Muscle of arm (tissue), 12 donors: ENCODE data around the gene WAS. TPM values are rescaled to one million over a fixed set of nuclear protein-coding genes. Genes with fewer than 3 reads are reported as not detected.

Source experiments
- DNase-seq: peaks from one replicate; pipeline ENCODE4 v3.0.0-alpha.2; 2013
- polyA plus RNA-seq, 12 donors: library from polyadenylated mRNA; unstranded; fragments of 120-200 nt; gene quantifications; one replicate each; pipeline ENCODE4 v1.2.1, GENCODE V29; 2013; ENCODE audit not compliant: insufficient read length in 12 of 12

The WAS gene
- polyA plus RNA-seq, 12 donors, result 2.5 to 21.9 (median 3.3) TPM; not detected in 1

DNA sequence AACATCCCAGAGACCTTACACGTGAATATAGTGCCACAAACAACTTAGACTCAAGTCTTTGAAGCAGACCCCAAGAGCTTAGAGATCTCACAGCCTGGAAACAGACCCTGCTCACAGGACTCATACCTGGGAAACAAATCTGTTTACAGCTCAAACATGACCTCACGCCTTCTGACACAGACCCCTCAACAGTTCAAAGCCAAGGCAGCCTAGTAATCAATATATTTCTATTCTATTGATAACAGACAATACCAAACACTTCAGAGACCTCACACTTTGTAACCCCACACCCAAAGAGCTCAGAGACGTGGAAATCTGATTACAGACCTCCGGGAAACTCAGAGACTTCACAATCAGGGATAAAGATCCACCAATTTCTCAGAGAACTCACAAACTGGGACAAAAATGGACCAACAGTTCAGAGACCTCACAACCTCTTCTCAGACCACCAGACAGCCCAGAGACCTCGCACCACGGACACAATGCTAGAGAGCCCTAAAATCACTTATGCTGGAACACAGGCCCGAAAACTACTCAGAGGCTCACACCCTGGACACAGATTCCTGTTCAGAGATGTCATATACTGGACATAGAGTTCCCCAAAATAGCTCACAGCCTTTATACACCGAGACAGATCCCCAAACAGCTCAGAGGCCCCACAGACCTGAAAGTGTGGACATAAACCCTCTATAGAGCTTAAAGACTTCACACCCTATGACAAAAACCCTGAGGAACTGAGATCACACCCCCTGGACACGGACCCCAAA, 27.7 kb downstream of the WAS start:
- DNase-seq, result no peak

DNA sequence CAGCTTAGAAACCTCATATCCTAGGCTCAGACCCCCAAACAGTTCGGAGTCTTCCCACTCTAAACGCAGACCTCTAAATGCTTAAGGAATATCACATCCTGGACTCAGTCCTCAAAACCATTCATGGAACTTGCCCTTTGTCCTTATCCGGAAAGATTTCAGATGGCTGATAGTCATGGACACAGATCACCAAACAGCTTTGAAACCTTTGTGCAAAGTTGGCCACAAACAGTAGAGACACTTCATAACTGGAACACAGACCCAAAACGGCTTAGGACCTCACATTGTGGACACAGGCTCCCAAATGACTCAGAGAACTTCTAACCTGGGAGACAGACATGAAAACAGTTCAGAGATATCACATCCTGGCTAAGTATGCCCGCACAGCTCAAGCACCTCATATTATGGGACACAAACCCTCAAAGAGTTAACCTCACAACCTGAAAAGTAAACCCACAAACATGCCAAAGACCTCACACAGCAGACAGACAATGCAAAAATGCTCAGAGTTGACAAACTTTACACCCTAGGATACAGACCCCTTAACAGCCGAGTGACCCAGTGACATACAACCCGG, 28.4 kb downstream of the WAS start:
- no peak for DNase-seq

DNA sequence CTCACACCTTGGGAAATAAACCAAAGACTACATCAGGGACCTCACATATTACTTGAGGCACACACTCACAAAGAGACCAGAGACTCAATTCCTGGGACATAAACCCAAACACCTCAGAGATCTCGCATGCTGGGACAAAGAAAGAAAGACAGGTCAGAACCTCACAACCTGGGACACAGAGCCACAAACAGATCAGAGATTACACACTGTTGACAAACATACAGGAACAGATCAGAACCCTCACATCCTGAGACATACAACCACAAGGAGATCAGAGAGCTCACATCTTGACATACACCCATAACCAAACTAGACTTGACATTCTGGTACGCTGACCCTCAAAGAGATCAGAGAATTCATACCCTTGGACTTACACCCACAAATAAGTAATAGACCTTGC, 30.2 kb downstream of the WAS start:
- no peak for DNase-seq

DNA sequence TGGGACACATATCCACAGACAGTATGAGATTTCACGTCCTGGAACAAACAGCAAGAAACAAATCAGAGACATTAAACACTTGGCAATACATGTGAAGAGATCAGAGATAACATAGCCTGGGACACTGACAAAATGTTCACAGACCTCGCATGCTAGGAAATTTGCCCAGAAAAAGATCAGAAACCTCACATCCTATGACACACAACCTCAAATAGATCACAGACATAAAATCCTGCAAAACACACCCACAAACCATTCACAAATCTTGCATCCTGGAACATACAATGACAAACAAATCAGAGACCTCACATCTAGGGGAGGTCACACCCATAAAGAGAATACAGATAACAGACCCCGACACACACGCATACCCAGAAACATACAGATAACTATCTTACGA, 31.0 kb downstream of the WAS start:
- DNase-seq, result no peak

DNA sequence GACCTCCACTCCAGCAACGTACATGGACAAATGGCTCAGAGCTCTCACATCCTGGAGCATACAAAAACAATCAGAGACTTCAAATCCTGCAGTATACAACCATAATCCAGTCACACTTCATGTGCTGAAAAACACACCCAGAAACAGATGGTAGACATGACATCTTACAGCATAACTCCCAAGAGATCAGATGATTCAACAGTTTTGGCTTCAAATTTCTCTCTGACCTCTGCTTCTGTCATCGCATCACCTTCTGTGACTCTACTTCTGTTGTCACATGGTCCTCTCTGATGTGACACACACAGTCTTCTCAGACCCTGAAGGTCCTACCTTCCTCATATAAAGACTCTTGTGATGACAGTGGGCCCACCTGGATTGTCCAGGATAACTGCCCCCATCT, 31.5 kb downstream of the WAS start:
- DNase-seq, result peak; percentile 10

DNA sequence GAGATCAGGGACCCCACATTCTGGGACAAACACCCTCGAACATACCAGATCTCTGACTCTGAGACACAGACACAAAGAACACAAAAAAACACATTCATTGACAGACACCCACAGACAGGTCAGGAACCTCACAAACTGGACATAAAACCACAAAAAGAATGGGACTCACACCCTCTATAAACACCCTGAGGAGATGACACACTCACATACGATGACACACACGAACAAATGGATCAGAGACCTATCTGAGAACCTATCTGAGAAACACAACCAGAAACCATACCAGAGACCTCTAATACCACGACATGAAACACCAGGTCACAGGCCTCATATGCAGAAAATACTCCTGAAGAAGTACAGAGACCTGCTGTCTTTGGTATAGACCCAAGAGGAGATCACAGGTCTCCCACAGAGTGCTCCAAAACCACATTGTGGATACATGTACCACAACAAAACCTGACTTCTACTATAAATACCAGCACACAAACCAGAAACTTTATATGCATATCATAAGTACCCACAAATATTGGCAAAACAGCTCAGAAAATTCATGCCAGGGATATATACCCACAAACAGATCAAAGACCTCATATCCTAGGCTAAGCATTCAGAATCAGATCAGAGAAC, 32.4 kb downstream of the WAS start:
- DNase-seq, result no peak

DNA sequence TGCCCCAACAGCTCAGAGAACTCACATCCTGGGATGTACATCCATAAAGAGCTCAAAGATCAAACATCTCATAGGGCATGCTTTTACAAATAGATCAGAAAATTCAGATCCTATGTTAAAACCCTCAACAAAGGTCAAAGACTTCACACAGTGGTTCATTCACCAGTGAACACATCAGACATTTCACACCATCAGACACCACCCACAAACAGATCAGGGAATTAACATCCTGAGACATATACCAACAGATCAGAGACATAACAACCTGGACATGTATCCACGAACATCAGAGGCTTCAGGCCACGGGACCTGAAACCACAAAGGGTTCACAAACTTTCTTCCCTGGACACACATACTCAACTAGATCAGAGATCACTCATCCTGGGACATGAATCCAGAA, 36.4 kb downstream of the WAS start:
- no peak for DNase-seq

DNA sequence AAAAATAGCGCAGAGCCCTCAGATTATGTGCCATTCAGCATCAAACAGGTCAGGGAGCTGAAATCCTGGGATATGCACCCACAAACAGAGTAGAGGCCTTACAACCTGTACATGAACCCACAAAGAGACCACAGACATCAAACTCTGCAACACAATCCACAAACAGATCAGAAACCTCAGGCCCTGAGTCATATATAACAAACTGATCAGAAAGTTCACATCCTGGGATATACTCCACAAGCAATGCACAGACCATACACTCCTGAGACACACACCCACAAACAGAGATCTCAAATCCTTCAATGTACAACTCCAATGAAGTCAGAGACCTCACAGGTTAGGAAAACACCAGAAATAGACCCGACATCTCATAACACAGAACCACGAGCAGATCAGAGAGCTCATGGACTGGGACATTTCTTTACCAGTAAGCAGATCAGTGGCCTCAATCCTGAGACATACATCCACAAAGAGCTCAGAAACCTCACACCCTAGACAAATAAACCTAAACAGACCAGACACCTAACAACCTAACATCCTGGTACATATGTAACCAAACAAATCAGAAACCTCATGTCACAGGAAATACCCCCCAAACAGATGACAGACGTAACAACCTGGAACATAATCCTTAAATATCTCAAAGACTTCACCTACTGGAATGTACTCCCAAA, 37.1 kb downstream of the WAS start:
- DNase-seq, result no peak

DNA sequence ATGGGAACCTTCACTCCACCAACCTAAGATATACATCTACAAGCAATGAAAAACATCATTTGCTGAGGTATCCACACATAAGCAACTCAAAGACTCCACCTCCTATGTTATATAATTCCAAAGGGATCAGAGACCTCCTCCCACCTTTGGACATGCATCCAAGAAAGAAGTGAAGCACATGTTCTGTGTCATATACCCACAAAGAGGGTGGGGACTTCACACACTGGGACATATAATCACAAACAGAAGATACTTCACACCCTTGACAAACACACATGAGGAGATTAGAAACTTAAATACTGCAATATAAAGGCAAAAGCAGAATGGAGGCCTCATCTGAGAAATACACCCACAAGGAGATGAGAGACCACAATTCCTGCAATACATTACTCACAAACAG, 38.3 kb downstream of the WAS start:
- no peak for DNase-seq

DNA sequence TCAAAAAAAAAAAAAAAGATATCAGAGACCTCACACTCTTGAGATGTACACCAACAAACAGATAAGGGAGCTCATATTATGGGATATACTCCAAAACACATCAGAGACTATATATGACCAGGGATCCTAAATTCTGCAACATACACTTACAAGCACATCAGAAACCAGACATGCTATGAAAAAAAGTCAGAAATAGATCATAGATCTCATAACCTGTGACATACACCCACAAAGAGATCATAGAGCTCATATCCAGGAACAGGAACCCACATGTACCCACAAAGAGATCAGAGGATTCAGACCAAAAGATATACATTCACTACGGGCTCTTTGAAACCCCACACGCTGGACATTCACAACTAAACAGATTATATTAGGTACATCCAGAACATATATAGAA, 43.0 kb downstream of the WAS start:
- DNase-seq, result no peak

DNA sequence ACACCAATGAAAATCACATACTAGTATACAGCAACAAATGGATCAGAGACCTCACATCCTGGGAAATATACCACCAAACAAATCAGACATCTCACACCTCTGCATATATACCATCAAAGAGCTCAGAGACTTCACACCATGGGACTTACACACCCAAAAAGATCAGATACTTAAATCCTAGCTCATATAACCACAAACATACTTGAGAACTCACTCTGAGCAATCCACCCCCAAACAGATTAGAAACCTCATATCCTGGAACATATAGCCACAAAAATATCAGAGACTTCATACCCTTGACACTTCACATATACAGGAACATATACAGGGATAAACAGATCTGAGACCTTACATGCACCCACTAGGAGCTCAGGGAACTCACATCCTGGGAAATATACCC, 45.1 kb downstream of the WAS start:
- no peak for DNase-seq

DNA sequence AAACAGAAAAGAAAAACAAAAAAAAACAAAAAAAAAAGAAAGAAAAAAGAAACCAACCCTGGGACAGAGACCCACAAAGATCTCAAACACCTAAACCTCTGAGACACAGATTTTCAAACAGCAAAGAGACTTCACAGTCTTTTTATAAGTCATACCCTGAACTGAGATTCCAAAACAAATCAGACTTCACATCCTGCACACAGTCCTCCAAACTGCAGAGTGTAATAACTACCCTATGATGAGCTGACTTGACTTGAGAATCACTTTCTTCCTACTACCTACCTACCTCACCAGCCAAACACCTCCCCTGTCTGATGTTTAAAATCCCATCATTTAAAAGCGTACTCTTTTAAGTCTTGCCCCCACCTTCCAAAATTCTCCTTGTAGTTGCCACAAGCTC, 52.7 kb downstream of the WAS start:
- no peak for DNase-seq

DNA sequence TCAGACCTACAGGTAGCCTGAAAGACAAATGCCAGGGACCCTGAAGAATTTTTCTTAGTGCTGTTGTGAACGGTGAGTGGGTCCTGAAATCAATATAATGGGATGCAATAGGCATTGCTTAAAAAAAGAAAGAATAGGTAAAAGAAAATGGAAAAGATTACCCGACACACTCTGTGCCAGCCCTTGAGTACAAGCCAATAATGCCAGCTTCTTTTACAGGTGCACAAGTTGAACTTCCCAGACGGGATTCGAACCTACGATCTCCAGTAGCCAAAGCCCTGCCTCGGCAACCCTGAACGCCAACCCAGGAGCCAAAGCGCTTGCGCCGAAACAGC, 53.2 kb downstream of the WAS start:
- no peak for DNase-seq

DNA sequence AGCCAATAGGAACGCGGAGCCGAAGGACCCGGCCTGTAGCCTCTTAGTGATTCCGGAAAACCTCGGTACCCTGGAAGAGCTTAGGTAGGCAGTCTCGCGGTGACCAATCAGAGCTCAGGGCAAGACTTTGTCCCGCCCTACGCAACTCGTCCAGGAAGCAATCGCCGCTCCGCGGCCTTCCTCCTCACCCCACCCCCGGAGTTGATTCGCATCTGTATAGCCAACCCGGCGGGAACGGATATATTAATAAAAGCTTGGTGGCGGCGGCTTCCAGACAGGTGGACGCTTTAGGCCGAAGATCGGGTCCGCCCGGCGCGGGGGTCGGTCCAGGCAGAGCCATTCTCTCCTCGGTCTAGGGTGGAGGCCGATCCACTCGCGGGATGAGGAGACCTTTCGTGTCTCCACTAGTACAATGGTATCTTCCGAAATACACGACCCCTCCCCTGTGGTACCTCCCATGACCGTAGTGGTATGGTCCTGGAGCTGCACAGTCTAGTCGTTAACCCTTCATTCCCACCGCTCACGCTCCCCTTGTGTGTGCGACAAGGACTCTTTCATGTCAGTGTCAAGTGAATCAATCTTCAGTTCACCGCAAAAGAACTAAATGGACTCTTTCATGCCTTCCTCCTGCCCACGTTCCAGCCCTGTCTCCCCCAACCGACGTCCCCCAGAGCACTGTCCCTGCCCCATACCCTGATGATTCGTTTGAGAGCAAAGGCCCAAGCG, 53.8 kb downstream of the WAS start:
- DNase-seq, result peak; percentile 93

DNA sequence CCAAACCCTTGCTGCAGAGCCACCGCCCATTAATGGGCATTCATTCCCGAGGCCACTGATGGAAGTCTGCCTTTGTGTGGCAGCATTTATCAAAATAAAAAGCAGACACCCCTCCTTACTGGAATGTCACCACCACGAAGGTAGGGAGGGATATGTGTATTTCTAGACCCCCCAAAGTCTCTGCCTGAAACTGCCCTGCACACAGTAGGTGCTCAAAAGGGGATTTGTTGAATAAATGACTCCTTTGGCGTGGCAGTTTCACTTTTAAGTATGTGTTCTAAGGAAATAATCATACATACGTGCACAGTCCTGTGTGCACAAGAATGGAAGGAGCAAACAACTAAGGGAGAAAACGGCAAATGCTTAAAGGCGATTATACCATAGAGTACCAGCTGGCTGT, 54.3 kb downstream of the WAS start:
- DNase-seq, result no peak

Other genes with a start within 250 kb of the WAS start
- gene SLC38A5, start 213.5 kb upstream of the WAS start, polyA plus RNA-seq, result 10 to 100 TPM in 2 of 12 donors, 1 to 10 TPM in 9, not detected in 1; 3.6 to 30.2 (median 7.7) TPM
- gene FTSJ1, start 207.6 kb upstream of the WAS start, polyA plus RNA-seq, result 10 to 100 TPM in 11 of 12 donors, not detected in 1; 19.4 to 37.3 (median 25.8) TPM
- gene PORCN, start 174.8 kb upstream of the WAS start, polyA plus RNA-seq, result 10 to 100 TPM in 1 of 12 donors, 1 to 10 TPM in 10, not detected in 1; 2.5 to 12.9 (median 4.0) TPM
- 10 to 100 TPM in 11 of 12 donors, not detected in 1; 13.1 to 34.0 (median 17.4) TPM for gene EBP, start 162.0 kb upstream of the WAS start, polyA plus RNA-seq
- gene TBC1D25, start 144.1 kb upstream of the WAS start, polyA plus RNA-seq, result 10 to 100 TPM in 1 of 12 donors, 1 to 10 TPM in 10, not detected in 1; 5.8 to 11.3 (median 8.0) TPM
- 100 to 1,000 TPM; 275 to 787 (median 338) TPM for gene RBM3, start 109.3 kb upstream of the WAS start, polyA plus RNA-seq
- 100 to 1,000 TPM in 2 of 12 donors, 10 to 100 TPM in 9, not detected in 1; 77.4 to 117 (median 87.8) TPM for gene WDR13, start 86.3 kb upstream of the WAS start, polyA plus RNA-seq
- 10 to 100 TPM in 1 of 12 donors, 1 to 10 TPM in 10, not detected in 1; 3.0 to 21.7 (median 3.9) TPM for gene SUV39H1, start 12.9 kb downstream of the WAS start, polyA plus RNA-seq
- under 1 TPM in 1 of 12 donors, not detected in 11; 0.29 TPM for gene GLOD5, start 77.9 kb downstream of the WAS start, polyA plus RNA-seq
- gene GATA1, start 102.8 kb downstream of the WAS start, polyA plus RNA-seq, result 1 to 10 TPM in 2 of 12 donors, under 1 TPM in 8, not detected in 2; 0.37 to 1.4 (median 0.51) TPM
- gene HDAC6, start 118.3 kb downstream of the WAS start, polyA plus RNA-seq, result 100 to 1,000 TPM in 5 of 12 donors, 10 to 100 TPM in 6, not detected in 1; 81.3 to 151 (median 95.2) TPM
- under 1 TPM in 1 of 12 donors, not detected in 11; 0.13 TPM for gene ERAS, start 142.7 kb downstream of the WAS start, polyA plus RNA-seq
- gene PCSK1N, start 151.8 kb downstream of the WAS start, polyA plus RNA-seq, result 10 to 100 TPM in 1 of 12 donors, under 1 TPM in 3, not detected in 8; 0.32 to 22.5 (median 0.41) TPM
- gene TIMM17B, start 214.0 kb downstream of the WAS start, polyA plus RNA-seq, result 10 to 100 TPM in 11 of 12 donors, not detected in 1; 23.6 to 44.3 (median 28.5) TPM
- 10 to 100 TPM in 11 of 12 donors, not detected in 1; 46.3 to 96.3 (median 58.6) TPM for gene PQBP1, start 214.1 kb downstream of the WAS start, polyA plus RNA-seq
- gene SLC35A2, start 227.8 kb downstream of the WAS start, polyA plus RNA-seq, result 10 to 100 TPM in 11 of 12 donors, not detected in 1; 14.8 to 19.8 (median 16.5) TPM
- gene PIM2, start 235.2 kb downstream of the WAS start, polyA plus RNA-seq, result 1 to 10 TPM in 10 of 12 donors, not detected in 2; 1.1 to 4.5 (median 1.7) TPM